A549 (cell line): Measurements from ENCODE around the gene ANKEF1. TPM values are rescaled to one million over a fixed set of nuclear protein-coding genes. Genes with fewer than 3 reads are reported as not detected.

ENCODE experiments used
- ATAC-seq, 2 experiments: fragments of 200-7000 bp in 1 of 2; fragments of >200 bp in 1 of 2; cut with Nextera tagmentation in 1 of 2; cut with Tn5 transposase in 1 of 2; 3 replicates each; pipeline versions ENCODE4 v1.8.0 to v1.9.1; 2018 to 2020; ENCODE audit warnings: mild to moderate bottlenecking in 1 of 2, moderate library complexity in 1 of 2
- CTCF ChIA-PET: fragments of 300-600 bp; sonication (Branson Sonifier 250); formaldehyde crosslinking; extraction: SDS; loops from one replicate; lab custom pipeline; 2021; ENCODE audit warnings: antibody characterized with exemption, inconsistent platforms; lab: Yijun Ruan, JAX
- POLR2A ChIA-PET: fragments of 350-600 bp; formaldehyde crosslinking; extraction: SDS; loops from one replicate; lab custom pipeline; 2021; ENCODE audit warnings: antibody characterized with exemption, inconsistent platforms; lab: Yijun Ruan, JAX
- DNase-seq, 2 experiments: peaks; one replicate each; pipeline versions ENCODE4 v3.0.0 to v3.0.0-alpha.2; 2011 to 2016; ENCODE audit warnings: low read depth in 1 of 2, low spot score in 1 of 2
- FAIRE-seq: peaks from 2 replicates; lab custom pipeline; 2011; peaks lifted over from hg19 to GRCh38; lab: Jason Lieb, UNC
- H3K27ac ChIP-seq, 2 experiments: fragments of >200 bp; sonication (Bioruptor Twin); formaldehyde crosslinking; 3 replicates each; pipeline ENCODE4 v1.5.1; 2016 to 2017
- H3K4me1 ChIP-seq: fragments of >200 bp; sonication (Bioruptor Twin); formaldehyde crosslinking; 3 replicates; pipeline ENCODE4 v1.6.1; 2016
- H3K4me2 ChIP-seq: fragments of >200 bp; sonication (Bioruptor Twin); formaldehyde crosslinking; 3 replicates; pipeline ENCODE4 v1.6.1; 2016
- H3K4me3 ChIP-seq: fragments of >200 bp; sonication (Bioruptor Twin); formaldehyde crosslinking; 3 replicates; pipeline ENCODE4 v1.5.1; 2016
- H3K9me3 ChIP-seq: fragments of >200 bp; sonication (Bioruptor Twin); formaldehyde crosslinking; 3 replicates; pipeline ENCODE4 v1.6.1; 2016
- CBX2 ChIP-seq: fragments of 200-600 bp; sonication (generic); IDR thresholded peaks from 2 replicates; pipeline ENCODE4 v1.6.1; 2016; ENCODE audit warnings: low read depth, mild to moderate bottlenecking, borderline replicate concordance
- FOSB ChIP-seq: fragments of 250-450 bp; sonication (Bioruptor Pico); IDR thresholded peaks from 2 replicates; pipeline ENCODE4 v1.5.0; 2020; ENCODE audit warnings: mild to moderate bottlenecking, moderate library complexity
- FOSL2 ChIP-seq, 2 experiments: fragments of 450-650 bp in 1 of 2; fragments of >200 bp in 1 of 2; sonication (Bioruptor Twin) in 1 of 2; formaldehyde crosslinking; IDR thresholded peaks; 2 replicates each; pipeline versions ENCODE4 v1.5.0 to v1.6.1; 2016 to 2020; ENCODE audit warnings: mild to moderate bottlenecking in 1 of 2, moderate library complexity in 1 of 2
- FOXS1 ChIP-seq: fragments of 250-450 bp; sonication (Bioruptor Pico); IDR thresholded peaks from 2 replicates; pipeline ENCODE4 v1.5.0; 2020; ENCODE audit warnings: mild to moderate bottlenecking, moderate library complexity
- GATA3 ChIP-seq: IDR thresholded peaks from 2 replicates; pipeline ENCODE4 v1.6.1; 2012; ENCODE audit warnings: borderline replicate concordance
- HDAC2 ChIP-seq: fragments of 200-600 bp; sonication (generic); IDR thresholded peaks from 2 replicates; pipeline ENCODE4 v1.6.1; 2016
- HOXB13 ChIP-seq: fragments of 250-450 bp; sonication (Bioruptor Pico); IDR thresholded peaks from 2 replicates; pipeline ENCODE4 v1.5.0; 2020; ENCODE audit warnings: low read depth, mild to moderate bottlenecking, moderate library complexity
- HOXB5 ChIP-seq: fragments of 250-450 bp; sonication (Bioruptor Pico); IDR thresholded peaks from 2 replicates; pipeline ENCODE4 v1.5.0; 2020; ENCODE audit warnings: mild to moderate bottlenecking, moderate library complexity
- JUN ChIP-seq, 2 experiments: fragments of >200 bp; sonication (Bioruptor Twin); formaldehyde crosslinking; IDR thresholded peaks; 2 replicates in 1 of 2; 3 replicates in 1 of 2; pipeline ENCODE4 v1.6.1; 2016 to 2017
- JUNB ChIP-seq: fragments of >200 bp; sonication (Bioruptor Twin); formaldehyde crosslinking; IDR thresholded peaks from 2 replicates; pipeline ENCODE4 v1.6.1; 2016
- KDM1A ChIP-seq: fragments of 200-600 bp; sonication (generic); IDR thresholded peaks from 2 replicates; pipeline ENCODE4 v1.6.1; 2016; ENCODE audit warnings: low read depth, mild to moderate bottlenecking
- KDM5A ChIP-seq: fragments of 200-600 bp; sonication (generic); IDR thresholded peaks from 2 replicates; pipeline ENCODE4 v1.6.1; 2016; ENCODE audit warnings: antibody characterized with exemption, mild to moderate bottlenecking
- MYC ChIP-seq: IDR thresholded peaks from 2 replicates; pipeline ENCODE4 v1.6.1; 2012; ENCODE audit warnings: mild to moderate bottlenecking, inconsistent platforms, low read length, improper control_type of control experiment, borderline replicate concordance
- NFE2L2 ChIP-seq: fragments of 150-350 bp; conservative IDR thresholded peaks from 2 replicates; pipeline ENCODE4 v1.6.1; 2014; ENCODE audit warnings: low read length
- NR3C1 ChIP-seq: fragments of >200 bp; sonication (Bioruptor Twin); formaldehyde crosslinking; IDR thresholded peaks from 3 replicates; pipeline ENCODE4 v1.6.1; 2017
- RARB ChIP-seq: fragments of 250-450 bp; sonication (Bioruptor Pico); IDR thresholded peaks from 2 replicates; pipeline ENCODE4 v1.8.0; 2021; ENCODE audit warnings: mild to moderate bottlenecking, moderate library complexity
- RFX5 ChIP-seq: fragments of 450-650 bp; IDR thresholded peaks from 2 replicates; pipeline ENCODE4 v1.7.1; 2014; ENCODE audit warnings: antibody characterized with exemption, mild to moderate bottlenecking, moderate library complexity
- TFCP2L1 ChIP-seq: fragments of 250-450 bp; sonication (Bioruptor Pico); IDR thresholded peaks from 2 replicates; pipeline ENCODE4 v1.5.0; 2021; ENCODE audit warnings: mild to moderate bottlenecking
- ZNF302 ChIP-seq: fragments of 250-450 bp; sonication (Bioruptor Pico); IDR thresholded peaks from 2 replicates; pipeline ENCODE4 v1.9.0; 2021; ENCODE audit warnings: inconsistent platforms, mild to moderate bottlenecking, moderate library complexity
- ZSCAN20 ChIP-seq: fragments of 250-450 bp; sonication (Bioruptor Pico); IDR thresholded peaks from 2 replicates; pipeline ENCODE4 v1.8.0; 2022; ENCODE audit warnings: mild to moderate bottlenecking, moderate library complexity
- WGBS: methylation state at CpG from one replicate; pipeline ENCODE4 v1.1.6; 2017; ENCODE audit errors: missing lambda C conversion rate; 5-methylcytosine and 5-hydroxymethylcytosine counted together
- polyA plus RNA-seq, 4 experiments: library from polyadenylated mRNA; depleted of rRNA in 3 of 4; stranded (reverse); fragments of >200 nt; fragmentation: RNase III in 1 of 4; extraction: RNeasy Plus Mini Kit Qiagen cat#74134 plus additional on column Dnase treatment in 1 of 4; gene quantifications; 2 replicates in 3 of 4; 3 replicates in 1 of 4; pipeline ENCODE4 v1.2.3, GENCODE V29; 2011 to 2017
- TF ChIP-seq, protein P1 (sequence below): fragments of 450-650 bp; IDR thresholded peaks from 2 replicates; pipeline ENCODE4 v1.6.1; 2014; ENCODE audit warnings: antibody characterized with exemption
- TF ChIP-seq, protein P2 (sequence below): fragments of 200-600 bp; sonication (generic); IDR thresholded peaks from 2 replicates; pipeline ENCODE4 v1.6.1; 2016; ENCODE audit warnings: antibody characterized with exemption, mild to moderate bottlenecking, moderate library complexity
- TF ChIP-seq, protein P3 (sequence below): fragments of >200 bp; sonication (Bioruptor Twin); formaldehyde crosslinking; IDR thresholded peaks from 2 replicates; pipeline ENCODE4 v1.6.1; 2016
- TF ChIP-seq, protein P4 (sequence below): fragments of 250-450 bp; sonication (Bioruptor Pico); IDR thresholded peaks from 2 replicates; pipeline ENCODE4 v1.5.0; 2021; ENCODE audit warnings: mild to moderate bottlenecking, moderate library complexity, borderline replicate concordance
- TF ChIP-seq, protein P5 (sequence below): fragments of 150-350 bp; IDR thresholded peaks from 2 replicates; pipeline ENCODE4 v1.6.1; 2014; ENCODE audit warnings: low read depth, mild to moderate bottlenecking, low read length
- TF ChIP-seq, protein P6 (sequence below): IDR thresholded peaks from 2 replicates; pipeline ENCODE4 v1.6.1; 2012
- TF ChIP-seq, protein P7 (sequence below): fragments of >200 bp; sonication (Bioruptor Twin); formaldehyde crosslinking; IDR thresholded peaks from 3 replicates; pipeline ENCODE4 v1.5.1; 2016

Gene ANKEF1
- polyA plus RNA-seq, 2 of the 4 experiments (the other 2 are of a cell fraction): 11.5 to 21.2 TPM

DNA sequence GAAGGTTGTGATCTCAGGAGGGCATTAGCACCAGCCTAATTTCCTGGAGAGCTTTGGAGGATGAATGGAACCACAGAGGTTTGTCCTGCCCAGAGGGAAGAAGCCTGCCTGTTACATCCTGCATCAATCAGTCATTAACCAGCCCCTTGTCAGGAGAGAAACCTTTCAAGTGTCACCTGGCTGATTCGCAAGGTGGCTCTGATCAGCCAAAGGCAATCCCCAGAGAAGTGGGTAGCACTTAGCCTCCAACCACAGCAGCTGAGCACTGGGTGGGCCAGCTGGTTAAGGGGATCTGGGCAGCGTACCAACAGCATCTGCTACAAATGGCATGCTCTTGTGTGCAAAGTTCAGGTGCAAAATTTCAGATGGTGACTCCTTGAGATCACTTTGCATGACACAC is 26.9 kb downstream of the ANKEF1 start:
- Histone ChIP-seq H3K27ac (no peak overlapping the region), H3K4me1 (no peaks in the 10 kb centered on the region), H3K4me2 (no peak overlapping the region), H3K4me3 (no peak overlapping the region), H3K9me3 (no peaks in the 10 kb centered on the region)
- ChIA-PET POLR2A (no interaction called here), CTCF (interaction anchor here (0.9 to 1.0 kb wide), 3 partner anchors 14 to 83 kb away, joined by 3 to 6 read pairs (median 5); no protein-coding TSS in a partner anchor)
- DNase-seq (no peak), ATAC-seq (no peak), FAIRE-seq (peak; percentile 70)
- WGBS: 75% methylated on average over 2 of the region's 2 CpGs
- no peak for TF ChIP-seq CBX2
- TF ChIP-seq, protein P1, sequence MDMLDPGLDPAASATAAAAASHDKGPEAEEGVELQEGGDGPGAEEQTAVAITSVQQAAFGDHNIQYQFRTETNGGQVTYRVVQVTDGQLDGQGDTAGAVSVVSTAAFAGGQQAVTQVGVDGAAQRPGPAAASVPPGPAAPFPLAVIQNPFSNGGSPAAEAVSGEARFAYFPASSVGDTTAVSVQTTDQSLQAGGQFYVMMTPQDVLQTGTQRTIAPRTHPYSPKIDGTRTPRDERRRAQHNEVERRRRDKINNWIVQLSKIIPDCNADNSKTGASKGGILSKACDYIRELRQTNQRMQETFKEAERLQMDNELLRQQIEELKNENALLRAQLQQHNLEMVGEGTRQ: no peak
- no peak for TF ChIP-seq GATA3
- TF ChIP-seq HOXB5 (CRISPR knock-in tag): no peak
- no peak for TF ChIP-seq ZNF302 (CRISPR knock-in tag)
- no peak for TF ChIP-seq RARB (CRISPR knock-in tag)
- no peak for TF ChIP-seq HOXB13 (CRISPR knock-in tag)
- no peak for TF ChIP-seq MYC
- TF ChIP-seq FOXS1 (CRISPR knock-in tag): no peak
- no peak for TF ChIP-seq HDAC2
- TF ChIP-seq, protein P2, sequence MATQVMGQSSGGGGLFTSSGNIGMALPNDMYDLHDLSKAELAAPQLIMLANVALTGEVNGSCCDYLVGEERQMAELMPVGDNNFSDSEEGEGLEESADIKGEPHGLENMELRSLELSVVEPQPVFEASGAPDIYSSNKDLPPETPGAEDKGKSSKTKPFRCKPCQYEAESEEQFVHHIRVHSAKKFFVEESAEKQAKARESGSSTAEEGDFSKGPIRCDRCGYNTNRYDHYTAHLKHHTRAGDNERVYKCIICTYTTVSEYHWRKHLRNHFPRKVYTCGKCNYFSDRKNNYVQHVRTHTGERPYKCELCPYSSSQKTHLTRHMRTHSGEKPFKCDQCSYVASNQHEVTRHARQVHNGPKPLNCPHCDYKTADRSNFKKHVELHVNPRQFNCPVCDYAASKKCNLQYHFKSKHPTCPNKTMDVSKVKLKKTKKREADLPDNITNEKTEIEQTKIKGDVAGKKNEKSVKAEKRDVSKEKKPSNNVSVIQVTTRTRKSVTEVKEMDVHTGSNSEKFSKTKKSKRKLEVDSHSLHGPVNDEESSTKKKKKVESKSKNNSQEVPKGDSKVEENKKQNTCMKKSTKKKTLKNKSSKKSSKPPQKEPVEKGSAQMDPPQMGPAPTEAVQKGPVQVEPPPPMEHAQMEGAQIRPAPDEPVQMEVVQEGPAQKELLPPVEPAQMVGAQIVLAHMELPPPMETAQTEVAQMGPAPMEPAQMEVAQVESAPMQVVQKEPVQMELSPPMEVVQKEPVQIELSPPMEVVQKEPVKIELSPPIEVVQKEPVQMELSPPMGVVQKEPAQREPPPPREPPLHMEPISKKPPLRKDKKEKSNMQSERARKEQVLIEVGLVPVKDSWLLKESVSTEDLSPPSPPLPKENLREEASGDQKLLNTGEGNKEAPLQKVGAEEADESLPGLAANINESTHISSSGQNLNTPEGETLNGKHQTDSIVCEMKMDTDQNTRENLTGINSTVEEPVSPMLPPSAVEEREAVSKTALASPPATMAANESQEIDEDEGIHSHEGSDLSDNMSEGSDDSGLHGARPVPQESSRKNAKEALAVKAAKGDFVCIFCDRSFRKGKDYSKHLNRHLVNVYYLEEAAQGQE: no peak
- no peak for TF ChIP-seq FOSB
- TF ChIP-seq, protein P3, sequence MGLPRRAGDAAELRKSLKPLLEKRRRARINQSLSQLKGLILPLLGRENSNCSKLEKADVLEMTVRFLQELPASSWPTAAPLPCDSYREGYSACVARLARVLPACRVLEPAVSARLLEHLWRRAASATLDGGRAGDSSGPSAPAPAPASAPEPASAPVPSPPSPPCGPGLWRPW: no peak
- TF ChIP-seq JUNB: no peak
- no peak for TF ChIP-seq RFX5
- TF ChIP-seq FOSL2 (IDR thresholded peaks at IDR 0.05): no peak
- no peak for TF ChIP-seq FOSL2 (CRISPR knock-in tag; IDR thresholded peaks at IDR 0.05)
- TF ChIP-seq NFE2L2: no peak
- TF ChIP-seq KDM5A: no peak

DNA sequence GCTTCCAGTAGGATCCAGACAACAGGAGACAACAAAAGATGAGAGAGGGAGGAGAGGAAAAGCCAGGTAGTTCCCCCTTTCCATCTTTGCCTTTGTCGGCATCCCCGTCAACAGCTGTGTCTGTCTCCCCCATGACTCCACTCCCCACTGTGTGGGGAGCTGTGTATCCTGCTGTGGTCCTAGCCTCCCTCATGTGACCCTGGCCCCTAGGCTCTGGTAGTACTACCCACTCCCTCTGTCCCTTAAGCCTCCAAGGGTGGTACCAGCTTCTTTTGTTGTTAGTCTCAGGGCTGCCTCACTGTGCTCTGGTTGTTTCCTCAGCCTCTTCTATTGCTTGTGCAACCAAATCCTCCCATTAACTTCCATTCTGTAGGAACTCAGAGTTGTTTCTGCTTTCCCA is 28.7 kb downstream of the ANKEF1 start:
- Histone ChIP-seq H3K4me3 (no peak overlapping the region), H3K4me2 (no peak overlapping the region), H3K4me1 (no peaks in the 10 kb centered on the region), H3K27ac (no peak overlapping the region), H3K9me3 (no peaks in the 10 kb centered on the region)
- ChIA-PET CTCF (interaction anchor here (0.9 kb wide), 1 partner anchor 10 kb away, joined by 3 read pairs; no protein-coding TSS in a partner anchor), POLR2A (no interaction called here)
- DNase-seq (no peak), FAIRE-seq (no peak), ATAC-seq (no peak)
- WGBS: 87% methylated on average over 2 of the region's 2 CpGs
- TF ChIP-seq TFCP2L1: no peak
- no peak for TF ChIP-seq ZSCAN20
- TF ChIP-seq KDM1A: no peak
- no peak for TF ChIP-seq HOXB13 (CRISPR knock-in tag)
- no peak for TF ChIP-seq FOXS1 (CRISPR knock-in tag)
- TF ChIP-seq, protein P4, sequence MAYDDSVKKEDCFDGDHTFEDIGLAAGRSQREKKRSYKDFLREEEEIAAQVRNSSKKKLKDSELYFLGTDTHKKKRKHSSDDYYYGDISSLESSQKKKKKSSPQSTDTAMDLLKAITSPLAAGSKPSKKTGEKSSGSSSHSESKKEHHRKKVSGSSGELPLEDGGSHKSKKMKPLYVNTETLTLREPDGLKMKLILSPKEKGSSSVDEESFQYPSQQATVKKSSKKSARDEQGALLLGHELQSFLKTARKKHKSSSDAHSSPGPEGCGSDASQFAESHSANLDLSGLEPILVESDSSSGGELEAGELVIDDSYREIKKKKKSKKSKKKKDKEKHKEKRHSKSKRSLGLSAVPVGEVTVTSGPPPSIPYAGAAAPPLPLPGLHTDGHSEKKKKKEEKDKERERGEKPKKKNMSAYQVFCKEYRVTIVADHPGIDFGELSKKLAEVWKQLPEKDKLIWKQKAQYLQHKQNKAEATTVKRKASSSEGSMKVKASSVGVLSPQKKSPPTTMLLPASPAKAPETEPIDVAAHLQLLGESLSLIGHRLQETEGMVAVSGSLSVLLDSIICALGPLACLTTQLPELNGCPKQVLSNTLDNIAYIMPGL (CRISPR knock-in tag): no peak
- TF ChIP-seq, protein P5, sequence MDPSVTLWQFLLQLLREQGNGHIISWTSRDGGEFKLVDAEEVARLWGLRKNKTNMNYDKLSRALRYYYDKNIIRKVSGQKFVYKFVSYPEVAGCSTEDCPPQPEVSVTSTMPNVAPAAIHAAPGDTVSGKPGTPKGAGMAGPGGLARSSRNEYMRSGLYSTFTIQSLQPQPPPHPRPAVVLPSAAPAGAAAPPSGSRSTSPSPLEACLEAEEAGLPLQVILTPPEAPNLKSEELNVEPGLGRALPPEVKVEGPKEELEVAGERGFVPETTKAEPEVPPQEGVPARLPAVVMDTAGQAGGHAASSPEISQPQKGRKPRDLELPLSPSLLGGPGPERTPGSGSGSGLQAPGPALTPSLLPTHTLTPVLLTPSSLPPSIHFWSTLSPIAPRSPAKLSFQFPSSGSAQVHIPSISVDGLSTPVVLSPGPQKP: no peak
- TF ChIP-seq, protein P6, sequence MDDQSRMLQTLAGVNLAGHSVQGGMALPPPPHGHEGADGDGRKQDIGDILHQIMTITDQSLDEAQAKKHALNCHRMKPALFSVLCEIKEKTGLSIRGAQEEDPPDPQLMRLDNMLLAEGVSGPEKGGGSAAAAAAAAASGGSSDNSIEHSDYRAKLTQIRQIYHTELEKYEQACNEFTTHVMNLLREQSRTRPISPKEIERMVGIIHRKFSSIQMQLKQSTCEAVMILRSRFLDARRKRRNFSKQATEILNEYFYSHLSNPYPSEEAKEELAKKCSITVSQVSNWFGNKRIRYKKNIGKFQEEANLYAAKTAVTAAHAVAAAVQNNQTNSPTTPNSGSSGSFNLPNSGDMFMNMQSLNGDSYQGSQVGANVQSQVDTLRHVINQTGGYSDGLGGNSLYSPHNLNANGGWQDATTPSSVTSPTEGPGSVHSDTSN: no peak
- no peak for TF ChIP-seq RARB (CRISPR knock-in tag)
- no peak for TF ChIP-seq NR3C1
- no peak for TF ChIP-seq JUN (IDR thresholded peaks at IDR 0.05)
- TF ChIP-seq, protein P1: no peak
- TF ChIP-seq, protein P7, sequence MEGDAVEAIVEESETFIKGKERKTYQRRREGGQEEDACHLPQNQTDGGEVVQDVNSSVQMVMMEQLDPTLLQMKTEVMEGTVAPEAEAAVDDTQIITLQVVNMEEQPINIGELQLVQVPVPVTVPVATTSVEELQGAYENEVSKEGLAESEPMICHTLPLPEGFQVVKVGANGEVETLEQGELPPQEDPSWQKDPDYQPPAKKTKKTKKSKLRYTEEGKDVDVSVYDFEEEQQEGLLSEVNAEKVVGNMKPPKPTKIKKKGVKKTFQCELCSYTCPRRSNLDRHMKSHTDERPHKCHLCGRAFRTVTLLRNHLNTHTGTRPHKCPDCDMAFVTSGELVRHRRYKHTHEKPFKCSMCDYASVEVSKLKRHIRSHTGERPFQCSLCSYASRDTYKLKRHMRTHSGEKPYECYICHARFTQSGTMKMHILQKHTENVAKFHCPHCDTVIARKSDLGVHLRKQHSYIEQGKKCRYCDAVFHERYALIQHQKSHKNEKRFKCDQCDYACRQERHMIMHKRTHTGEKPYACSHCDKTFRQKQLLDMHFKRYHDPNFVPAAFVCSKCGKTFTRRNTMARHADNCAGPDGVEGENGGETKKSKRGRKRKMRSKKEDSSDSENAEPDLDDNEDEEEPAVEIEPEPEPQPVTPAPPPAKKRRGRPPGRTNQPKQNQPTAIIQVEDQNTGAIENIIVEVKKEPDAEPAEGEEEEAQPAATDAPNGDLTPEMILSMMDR: no peak
